Keratinocyte (primary cell): Measurements from ENCODE around the gene CDYL. TPM values are rescaled to one million over a fixed set of nuclear protein-coding genes. Genes with fewer than 3 reads are reported as not detected.

Experiments used
- DNase-seq: peaks from one replicate; pipeline ENCODE4 v3.0.0-alpha.2; 2011; ENCODE audit warnings: low read depth, missing footprints, low spot score
- FAIRE-seq: peaks from 2 replicates; lab custom pipeline; 2011; peaks lifted over from hg19 to GRCh38; lab: Jason Lieb, UNC
- H2AFZ ChIP-seq: 2 replicates; pipeline ENCODE4 v1.6.0; 2012; ENCODE audit warnings: low read length, control low read depth, inconsistent platforms; ENCODE audit not compliant: control insufficient read depth
- H3K27ac ChIP-seq: 2 replicates; pipeline ENCODE4 v1.5.1; 2011; ENCODE audit warnings: low read length; ENCODE audit not compliant: control insufficient read depth, insufficient read depth
- H3K27me3 ChIP-seq: 3 replicates; pipeline ENCODE4 v1.6.0; 2011; ENCODE audit warnings: low read length; ENCODE audit not compliant: control insufficient read depth, insufficient read depth; ENCODE audit errors: extremely low read depth
- H3K36me3 ChIP-seq, 2 experiments: 2 replicates in 1 of 2; 3 replicates in 1 of 2; pipeline ENCODE4 v1.5.1; 2011; ENCODE audit warnings: low read length in 2 of 2, mild to moderate bottlenecking in 1 of 2; ENCODE audit not compliant: control insufficient read depth in 2 of 2, insufficient read depth in 2 of 2; ENCODE audit errors: extremely low read depth in 1 of 2
- H3K4me1 ChIP-seq: 3 replicates; pipeline ENCODE4 v1.5.1; 2011; ENCODE audit warnings: low read length; ENCODE audit not compliant: control insufficient read depth, insufficient read depth; ENCODE audit errors: extremely low read depth
- H3K4me2 ChIP-seq: 3 replicates; pipeline ENCODE4 v1.6.0; 2011; ENCODE audit warnings: low read depth, low read length; ENCODE audit not compliant: control insufficient read depth, insufficient read depth; ENCODE audit errors: extremely low read depth
- H3K4me3 ChIP-seq, 3 experiments: fragments of 200-600 bp in 1 of 3; sonication (generic) in 1 of 3; 2 replicates in 2 of 3; 3 replicates in 1 of 3; pipeline ENCODE4 v1.5.1; 2011 to 2016; ENCODE audit warnings: low read length in 3 of 3, mild to moderate bottlenecking in 3 of 3, control low read depth in 2 of 3, inconsistent platforms in 1 of 3, low read depth in 1 of 3, mixed read lengths in 1 of 3, mixed run types in 1 of 3, moderate library complexity in 1 of 3; ENCODE audit not compliant: control insufficient read depth in 2 of 3, insufficient read depth in 2 of 3; ENCODE audit errors: extremely low read depth in 1 of 3
- H3K79me2 ChIP-seq: 2 replicates; pipeline ENCODE4 v1.6.0; 2012; ENCODE audit warnings: low read length; ENCODE audit not compliant: control insufficient read depth, insufficient read depth
- H3K9ac ChIP-seq: 3 replicates; pipeline ENCODE4 v1.6.0; 2011; ENCODE audit warnings: low read length; ENCODE audit not compliant: control insufficient read depth, insufficient read depth; ENCODE audit errors: extremely low read depth
- H3K9me1 ChIP-seq: 3 replicates; pipeline ENCODE4 v1.6.0; 2011; ENCODE audit warnings: low read length; ENCODE audit not compliant: control insufficient read depth, insufficient read depth; ENCODE audit errors: extremely low read depth
- H3K9me3 ChIP-seq: 2 replicates; pipeline ENCODE4 v1.5.1; 2012; ENCODE audit warnings: low read depth, low read length; ENCODE audit not compliant: control insufficient read depth
- H4K20me1 ChIP-seq: 3 replicates; pipeline ENCODE4 v1.6.0; 2011; ENCODE audit warnings: low read length; ENCODE audit not compliant: control insufficient read depth, insufficient read depth; ENCODE audit errors: extremely low read depth
- EZH2 ChIP-seq: IDR thresholded peaks from one replicate; pipeline ENCODE4 v1.6.1; 2012; ENCODE audit warnings: inconsistent platforms, mild to moderate bottlenecking, low read length, moderate library complexity
- dilution Hi-C: fragments of 300-500 bp; cut with MboI; formaldehyde crosslinking; loops from one replicate; pipeline ENCODE4 v1.7.0; 2020; ENCODE audit warnings: low sequenced_read_pairs; ENCODE audit not compliant: extremely low pct_ligation_motif_present
- polyA plus RNA-seq, 5 experiments: library from polyadenylated mRNA; depleted of rRNA in 3 of 5; stranded (reverse) in 3 of 5; stranded (forward) in 1 of 5; unstranded in 1 of 5; fragments of >200 nt; gene quantifications; 1 replicate in 1 of 5; 2 replicates in 3 of 5; 3 replicates in 1 of 5; pipeline versions ENCODE4 v1.2.1 to v1.2.3, GENCODE V29; 2011 to 2012; ENCODE audit warnings: missing spikeins in 2 of 5, low read depth in 1 of 5, low replicate concordance in 1 of 5
- TF ChIP-seq, protein P1 (sequence below), 3 experiments: IDR thresholded peaks in 1 of 3; conservative IDR thresholded peaks in 1 of 3; optimal IDR thresholded peaks in 1 of 3; 2 replicates in 2 of 3; 3 replicates in 1 of 3; pipeline versions ENCODE3 to v1.5.1; 2011; ENCODE audit warnings: low read length in 3 of 3, mild to moderate bottlenecking in 3 of 3, moderate library complexity in 2 of 3, control low read depth in 1 of 3, inconsistent platforms in 1 of 3; ENCODE audit not compliant: insufficient read depth in 2 of 3; ENCODE audit errors: extremely low read depth in 1 of 3

The CDYL gene
- polyA plus RNA-seq, 1 donor (not counting 4 experiments of a cell fraction or from before 2014, with no cell fraction given), result 48.0 TPM

- H3K27ac ChIP-seq, result no peak overlapping the region
- H2AFZ ChIP-seq, result no peak overlapping the region
- H3K9me1 ChIP-seq, result peaks cover 6% of the 10 kb centered on the region
- no peak overlapping the region for H3K9ac ChIP-seq
- no peaks in the 10 kb centered on the region for H3K27me3 ChIP-seq
- no peaks in the 10 kb centered on the region for H3K36me3 ChIP-seq
- DNase-seq, result no peak
- FAIRE-seq, result no peak
- no peak overlapping the region for H3K4me2 ChIP-seq
- H3K79me2 ChIP-seq, result peaks cover 98% of the 10 kb centered on the region
- H4K20me1 ChIP-seq, result peaks cover 34% of the 10 kb centered on the region
- TF ChIP-seq, protein P1, sequence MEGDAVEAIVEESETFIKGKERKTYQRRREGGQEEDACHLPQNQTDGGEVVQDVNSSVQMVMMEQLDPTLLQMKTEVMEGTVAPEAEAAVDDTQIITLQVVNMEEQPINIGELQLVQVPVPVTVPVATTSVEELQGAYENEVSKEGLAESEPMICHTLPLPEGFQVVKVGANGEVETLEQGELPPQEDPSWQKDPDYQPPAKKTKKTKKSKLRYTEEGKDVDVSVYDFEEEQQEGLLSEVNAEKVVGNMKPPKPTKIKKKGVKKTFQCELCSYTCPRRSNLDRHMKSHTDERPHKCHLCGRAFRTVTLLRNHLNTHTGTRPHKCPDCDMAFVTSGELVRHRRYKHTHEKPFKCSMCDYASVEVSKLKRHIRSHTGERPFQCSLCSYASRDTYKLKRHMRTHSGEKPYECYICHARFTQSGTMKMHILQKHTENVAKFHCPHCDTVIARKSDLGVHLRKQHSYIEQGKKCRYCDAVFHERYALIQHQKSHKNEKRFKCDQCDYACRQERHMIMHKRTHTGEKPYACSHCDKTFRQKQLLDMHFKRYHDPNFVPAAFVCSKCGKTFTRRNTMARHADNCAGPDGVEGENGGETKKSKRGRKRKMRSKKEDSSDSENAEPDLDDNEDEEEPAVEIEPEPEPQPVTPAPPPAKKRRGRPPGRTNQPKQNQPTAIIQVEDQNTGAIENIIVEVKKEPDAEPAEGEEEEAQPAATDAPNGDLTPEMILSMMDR (optimal IDR thresholded peaks at IDR 0.05 in 1 of 3, IDR thresholded peaks at IDR 0.05 in 1 of 3, conservative IDR thresholded peaks at IDR 0.05 in 1 of 3; ENCODE audit: extremely low read depth in 1 of 3, insufficient read depth in 2 of 3, low read length in 3 of 3), result no peak
- no peak for TF ChIP-seq EZH2
- no peaks in the 10 kb centered on the region for H3K9me3 ChIP-seq
- dilution Hi-C loops, result no loop called here
- no peak overlapping the region for H3K4me3 ChIP-seq
- peaks cover 2% of the 10 kb centered on the region for H3K4me1 ChIP-seq
Observed at GRCh38 chr6:4870821-4871494, 94.8 kb downstream of the CDYL start.

GRCh38 chr6:4871825-4872224, 95.6 kb downstream of the CDYL start:
- Histone ChIP-seq H3K27me3 (no peaks in the 10 kb centered on the region), H3K4me3 (no peak overlapping the region), H3K27ac (no peak overlapping the region), H3K36me3 (no peaks in the 10 kb centered on the region), H3K9me3 (no peaks in the 10 kb centered on the region), H2AFZ (no peak overlapping the region), H3K79me2 (peaks cover 98% of the 10 kb centered on the region), H3K4me2 (no peak overlapping the region), H3K9me1 (peaks cover 6% of the 10 kb centered on the region), H3K9ac (no peak overlapping the region), H3K4me1 (peaks cover 2% of the 10 kb centered on the region), H4K20me1 (peaks cover 41% of the 10 kb centered on the region)
- FAIRE-seq (no peak), DNase-seq (no peak)
- dilution Hi-C loops, result no loop called here
- no peak for TF ChIP-seq EZH2
- TF ChIP-seq, protein P1 (optimal IDR thresholded peaks at IDR 0.05 in 1 of 3, IDR thresholded peaks at IDR 0.05 in 1 of 3, conservative IDR thresholded peaks at IDR 0.05 in 1 of 3; ENCODE audit: extremely low read depth in 1 of 3, insufficient read depth in 2 of 3, low read length in 3 of 3), result no peak
